ENCODE data around the gene STEEP1.

Gene STEEP1

DNA sequence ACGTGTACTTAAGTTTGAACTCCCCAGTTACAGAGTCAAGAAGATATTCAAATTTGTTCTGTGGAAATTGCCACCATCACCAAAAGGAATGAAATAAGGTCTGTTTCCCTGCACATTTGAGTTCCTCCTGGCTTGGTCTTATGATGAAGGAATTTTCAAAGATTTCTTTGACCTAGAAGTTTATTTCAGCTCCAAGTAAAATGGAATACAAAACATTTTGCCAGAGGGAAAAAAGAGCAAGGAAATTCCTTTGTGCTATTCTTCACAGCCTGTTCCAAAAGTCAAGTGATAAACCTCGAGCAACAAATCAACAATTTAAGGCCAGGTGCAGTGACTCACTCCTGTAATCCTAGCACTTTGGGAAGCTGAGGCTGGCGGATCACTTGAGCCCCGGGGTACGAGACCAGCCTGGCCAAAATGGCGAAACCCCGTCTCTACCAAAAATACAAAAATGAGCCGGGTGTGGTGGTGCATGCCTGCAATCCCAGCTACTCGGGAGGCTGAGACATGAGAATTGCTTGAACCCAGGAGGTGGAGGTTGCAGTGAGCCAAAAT is 37.6 kb upstream of the STEEP1 start:
- TF ChIP-seq, protein P1, sequence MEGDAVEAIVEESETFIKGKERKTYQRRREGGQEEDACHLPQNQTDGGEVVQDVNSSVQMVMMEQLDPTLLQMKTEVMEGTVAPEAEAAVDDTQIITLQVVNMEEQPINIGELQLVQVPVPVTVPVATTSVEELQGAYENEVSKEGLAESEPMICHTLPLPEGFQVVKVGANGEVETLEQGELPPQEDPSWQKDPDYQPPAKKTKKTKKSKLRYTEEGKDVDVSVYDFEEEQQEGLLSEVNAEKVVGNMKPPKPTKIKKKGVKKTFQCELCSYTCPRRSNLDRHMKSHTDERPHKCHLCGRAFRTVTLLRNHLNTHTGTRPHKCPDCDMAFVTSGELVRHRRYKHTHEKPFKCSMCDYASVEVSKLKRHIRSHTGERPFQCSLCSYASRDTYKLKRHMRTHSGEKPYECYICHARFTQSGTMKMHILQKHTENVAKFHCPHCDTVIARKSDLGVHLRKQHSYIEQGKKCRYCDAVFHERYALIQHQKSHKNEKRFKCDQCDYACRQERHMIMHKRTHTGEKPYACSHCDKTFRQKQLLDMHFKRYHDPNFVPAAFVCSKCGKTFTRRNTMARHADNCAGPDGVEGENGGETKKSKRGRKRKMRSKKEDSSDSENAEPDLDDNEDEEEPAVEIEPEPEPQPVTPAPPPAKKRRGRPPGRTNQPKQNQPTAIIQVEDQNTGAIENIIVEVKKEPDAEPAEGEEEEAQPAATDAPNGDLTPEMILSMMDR (conservative IDR thresholded peaks at IDR 0.05): no peak

GRCh38 chrX:119589810-119590209 is 24.6 kb upstream of the STEEP1 start:
- H3K27ac ChIP-seq: no peak overlapping the region
- TF ChIP-seq, protein P1 (conservative IDR thresholded peaks at IDR 0.05): no peak

More for the DNA sequence above, 37.6 kb upstream of the STEEP1 start:
- H3K27ac ChIP-seq: no peak overlapping the region

DNA sequence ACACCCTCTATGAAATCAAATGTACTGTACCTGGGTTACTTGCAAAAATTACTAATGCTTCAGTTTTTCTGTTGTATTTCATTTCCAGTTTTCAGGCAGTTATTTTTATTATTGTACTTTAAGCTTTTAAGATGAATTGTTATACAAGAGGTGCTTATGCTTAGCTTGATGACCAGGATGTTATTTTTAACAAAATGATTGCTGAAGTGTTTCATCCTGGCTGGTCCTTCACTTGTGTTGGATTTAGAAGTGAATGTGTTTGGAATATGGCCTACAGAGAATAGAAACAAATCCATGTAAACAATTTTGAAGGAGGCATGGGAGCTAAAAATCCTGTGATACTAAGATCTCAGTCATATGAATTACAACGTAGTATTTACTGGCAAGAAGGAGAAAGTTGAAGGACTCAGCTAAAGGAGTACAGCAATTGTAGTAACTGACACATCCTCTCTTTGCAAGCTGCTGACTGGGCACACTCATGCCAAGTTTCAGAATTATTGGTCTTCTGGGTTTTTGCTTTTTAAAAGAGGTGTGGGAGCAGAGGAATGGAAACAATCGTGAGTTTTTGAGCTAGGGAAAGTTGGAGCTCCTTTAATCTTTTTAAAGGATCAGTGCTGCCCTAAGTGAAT is 18.3 kb upstream of the STEEP1 start:
- TF ChIP-seq, protein P1 (conservative IDR thresholded peaks at IDR 0.05): no peak
- no peak overlapping the region for H3K27ac ChIP-seq

DNA sequence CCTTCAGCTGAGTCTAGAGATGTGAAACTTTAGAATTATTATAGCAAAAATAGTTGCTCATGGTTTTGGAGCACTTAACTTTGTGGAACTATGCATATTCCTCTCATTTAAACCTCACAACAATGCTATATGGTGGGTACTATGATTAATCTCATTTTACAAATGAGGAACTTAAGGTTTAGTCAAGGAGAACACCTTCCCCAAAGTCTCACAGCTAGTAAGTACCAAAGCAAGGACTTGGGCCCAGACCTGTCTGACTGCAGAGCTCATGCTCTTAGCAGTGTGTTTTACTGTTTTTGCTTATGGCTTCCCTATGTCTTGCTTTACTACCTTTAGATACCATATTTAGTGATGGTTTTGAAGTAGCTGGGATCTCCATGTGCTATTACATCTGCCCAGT is 14.2 kb upstream of the STEEP1 start:
- no peak overlapping the region for H3K27ac ChIP-seq
- TF ChIP-seq, protein P1 (conservative IDR thresholded peaks at IDR 0.05): no peak

DNA sequence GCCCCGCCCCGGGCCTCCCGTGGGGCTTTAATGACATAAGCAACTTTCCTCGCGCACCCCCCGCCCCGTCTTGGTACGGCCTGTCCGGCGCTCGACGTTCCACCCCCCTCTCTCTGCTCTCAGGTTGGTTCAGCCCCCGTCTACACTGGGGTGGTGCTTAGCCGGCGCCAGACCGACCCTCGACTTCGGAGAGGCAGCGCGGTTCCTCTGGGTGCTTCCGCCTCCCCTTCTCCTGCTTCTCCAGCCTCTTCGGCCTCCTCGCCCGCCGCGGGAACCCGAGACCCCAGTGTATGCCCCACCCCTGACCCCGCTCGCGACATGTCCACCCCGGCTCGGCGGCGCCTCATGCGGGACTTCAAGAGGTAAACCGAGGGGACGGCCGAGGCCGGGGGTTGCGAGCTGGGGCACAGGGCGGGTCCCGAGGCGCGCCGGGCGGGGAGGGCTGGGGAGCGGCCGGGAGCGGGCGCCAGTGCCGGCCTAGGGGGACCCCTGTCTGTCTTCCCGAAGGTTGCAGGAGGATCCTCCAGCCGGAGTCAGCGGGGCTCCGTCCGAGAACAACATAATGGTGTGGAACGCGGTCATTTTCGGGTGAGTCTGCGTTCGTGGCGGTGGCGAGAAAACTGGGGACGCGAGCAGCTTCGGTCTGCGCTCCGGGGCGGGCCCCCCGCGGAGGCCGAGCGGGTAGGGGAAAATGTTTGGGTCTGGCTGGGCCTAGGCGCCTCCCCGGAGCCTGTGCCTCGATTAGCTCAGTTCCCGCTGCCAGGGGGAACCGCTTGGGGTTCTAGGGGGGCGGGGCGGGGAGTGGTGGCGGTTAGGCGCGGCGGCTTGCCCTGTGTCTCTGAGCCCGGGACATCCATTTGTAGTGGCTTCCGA is 9.4 kb upstream of the STEEP1 start, which contains the start of gene UBE2A:
TSS of gene UBE2A (plus strand) at position 170 of the 873 bp plus-strand sequence. CDS start at position 319, 149 bp downstream.
- TF ChIP-seq, protein P1 (conservative IDR thresholded peaks at IDR 0.05): no peak; the same call in 1 of the 2 replicates
- H3K27ac ChIP-seq: peak within 1 kb of the TSS; percentile 47; the same call in 1 of the 2 replicates

GRCh38 chrX:119573840-119574393 is 8.7 kb upstream of the STEEP1 start:
- TF ChIP-seq, protein P1 (conservative IDR thresholded peaks at IDR 0.05): no peak
- peak overlapping the region; percentile 47; the same call in 1 of the 2 replicates for H3K27ac ChIP-seq

DNA sequence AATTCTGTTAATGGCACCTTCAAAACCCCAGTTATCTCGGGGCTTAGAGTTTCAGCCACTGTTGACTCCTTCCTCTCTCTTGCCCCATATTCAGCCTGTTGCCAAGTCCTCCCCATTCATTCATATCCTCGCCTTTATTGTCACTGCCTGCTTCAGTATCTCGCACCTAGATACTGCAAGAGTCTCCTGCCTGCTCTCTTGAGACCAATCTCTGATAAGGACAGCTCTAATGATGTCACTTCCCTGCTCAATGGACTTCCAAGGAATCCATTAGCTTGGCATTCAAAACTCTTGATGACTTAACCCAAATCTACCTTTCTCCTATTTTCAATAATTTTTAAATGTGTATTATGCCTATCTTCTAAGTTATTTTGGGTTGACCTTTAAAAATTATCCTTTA is 8.0 kb upstream of the STEEP1 start:
- peak overlapping the region; percentile 47; the same call in 1 of the 2 replicates for H3K27ac ChIP-seq
- TF ChIP-seq, protein P1 (conservative IDR thresholded peaks at IDR 0.05): no peak

All from VCaP (cell line).